ENCODE results near the gene MUC4.

GRCh38 chr3:195763843-195764825, 47.6 kb downstream of the MUC4 start:
- TF ChIP-seq CTCF (IDR thresholded peaks at IDR 0.05; ENCODE audit: low read depth, low read length, poor library complexity, severe bottlenecking) (no peak), EZH2phosphoT487 (IDR thresholded peaks at IDR 0.05; ENCODE audit: borderline replicate concordance, low read length) (no peak)
